ENCODE data around the gene RPS23. TPM values are rescaled to one million over a fixed set of nuclear protein-coding genes. Genes with fewer than 3 reads are reported as not detected.

RPS23 gene
- total RNA-seq, 1 experiment from 2014 or later = 5,316 TPM

DNA sequence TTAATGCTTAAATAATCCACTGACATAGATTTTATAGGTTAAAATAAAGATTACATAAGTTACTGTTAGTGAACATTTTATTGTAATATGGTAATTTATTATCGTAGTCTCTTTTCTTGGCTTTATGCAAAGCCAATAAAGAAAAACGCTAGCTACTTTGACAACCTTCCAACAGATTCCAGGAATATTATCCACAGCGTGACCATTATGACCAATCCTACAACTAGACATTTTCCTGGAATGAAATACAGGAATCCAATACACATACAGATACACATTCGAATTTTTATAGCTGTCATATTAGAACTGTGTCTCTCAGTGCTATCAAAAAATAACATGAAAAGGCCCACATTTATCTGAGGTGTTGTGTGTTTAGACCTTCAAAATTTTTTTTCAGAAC is 13.1 kb downstream of the RPS23 start:
- in situ Hi-C loops (cut with HindIII; ENCODE audit: low pct_unique_long_range_greater_than_20kb, low sequenced_read_pairs) = no loop called here
- no peak for DNase-seq (ENCODE audit: low read depth, low spot score)

GRCh38 chr5:82259172-82259800 is 18.9 kb downstream of the RPS23 start:
- in situ Hi-C loops (cut with HindIII; ENCODE audit: low pct_unique_long_range_greater_than_20kb, low sequenced_read_pairs) = no loop called here
- DNase-seq (ENCODE audit: low read depth, low spot score) = peak; percentile 56

DNA sequence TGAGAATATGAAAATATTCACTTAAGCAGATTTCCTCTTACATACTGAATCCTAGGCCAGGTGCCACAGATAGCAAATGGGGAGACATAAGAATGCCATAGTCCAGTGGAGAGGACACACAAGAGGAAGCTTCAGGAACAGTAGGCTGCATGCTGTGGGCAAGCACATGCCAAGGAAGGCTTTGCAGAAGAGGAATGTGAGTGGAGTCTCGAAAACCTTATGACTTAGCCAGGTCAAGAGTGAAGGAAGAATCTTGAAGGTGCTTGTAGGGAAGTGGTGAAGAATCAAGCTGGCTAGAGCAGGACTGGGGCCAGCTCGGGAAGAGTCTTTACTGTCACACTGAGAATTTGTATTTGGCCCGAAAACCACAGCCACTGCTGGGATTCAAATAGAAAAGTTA is 20.4 kb downstream of the RPS23 start:
- in situ Hi-C loops (cut with HindIII; ENCODE audit: low pct_unique_long_range_greater_than_20kb, low sequenced_read_pairs) = no loop called here
- no peak for DNase-seq (ENCODE audit: low read depth, low spot score)

- in situ Hi-C loops (cut with HindIII; ENCODE audit: low pct_unique_long_range_greater_than_20kb, low sequenced_read_pairs) = no loop called here
- no peak for DNase-seq (ENCODE audit: low read depth, low spot score)
Observed at GRCh38 chr5:82257247-82257646, 20.9 kb downstream of the RPS23 start.

DNA sequence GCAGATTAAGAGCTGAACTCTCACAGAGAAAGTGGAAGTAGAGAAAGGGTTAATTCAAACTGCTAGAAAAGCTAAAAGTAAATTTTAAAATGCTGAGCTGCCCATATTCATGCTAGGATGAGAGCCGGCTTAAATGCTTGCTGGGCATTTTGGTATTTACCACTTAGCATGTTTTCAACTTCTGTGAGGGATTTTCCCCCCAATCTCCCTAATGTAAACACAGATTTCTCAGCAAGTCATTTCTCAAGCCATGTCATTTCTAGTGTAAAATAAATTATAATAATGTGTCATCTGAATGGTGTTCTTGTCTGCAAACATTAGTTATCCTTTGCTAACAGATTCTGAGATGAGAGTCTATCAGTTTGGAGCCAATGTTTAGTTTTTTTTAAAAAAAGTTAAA is 22.3 kb downstream of the RPS23 start:
- in situ Hi-C loops (cut with HindIII; ENCODE audit: low pct_unique_long_range_greater_than_20kb, low sequenced_read_pairs) = no loop called here
- no peak for DNase-seq (ENCODE audit: low read depth, low spot score)

- DNase-seq (ENCODE audit: low read depth, low spot score) = no peak
- in situ Hi-C loops (cut with HindIII; ENCODE audit: low pct_unique_long_range_greater_than_20kb, low sequenced_read_pairs) = no loop called here
Observed at GRCh38 chr5:82252744-82253143, 25.4 kb downstream of the RPS23 start.

DNA sequence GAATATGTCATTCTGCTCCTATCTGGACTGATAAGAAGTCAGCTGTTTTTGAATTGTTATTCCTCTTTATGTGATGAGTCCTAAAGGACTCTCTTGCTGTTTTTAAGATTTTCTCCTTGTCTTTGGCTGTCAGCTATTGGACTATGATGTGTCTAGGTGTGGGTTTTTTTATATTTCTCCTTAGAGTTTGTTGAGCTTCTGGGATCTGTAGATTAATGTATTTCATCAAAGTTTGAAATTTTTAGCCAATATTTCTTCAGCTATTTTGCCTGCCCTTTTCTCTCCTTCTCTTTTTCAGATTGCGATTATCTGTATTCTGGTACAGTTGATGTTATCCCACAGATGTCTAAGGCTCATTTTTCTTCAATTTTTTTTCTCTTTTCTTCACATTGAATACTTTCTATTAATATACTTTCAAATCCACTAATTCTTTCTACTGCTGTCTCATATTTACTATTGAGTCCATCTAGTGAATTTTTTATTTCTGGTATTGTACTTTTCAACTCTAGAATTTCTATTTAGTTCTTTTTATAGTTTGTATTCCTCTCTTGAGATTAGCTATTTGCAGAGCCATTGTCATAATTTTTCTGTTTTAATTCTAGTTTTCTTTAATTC is 31.1 kb downstream of the RPS23 start:
- in situ Hi-C loops (cut with HindIII; ENCODE audit: low pct_unique_long_range_greater_than_20kb, low sequenced_read_pairs) = no loop called here
- DNase-seq (ENCODE audit: low read depth, low spot score) = no peak

DNA sequence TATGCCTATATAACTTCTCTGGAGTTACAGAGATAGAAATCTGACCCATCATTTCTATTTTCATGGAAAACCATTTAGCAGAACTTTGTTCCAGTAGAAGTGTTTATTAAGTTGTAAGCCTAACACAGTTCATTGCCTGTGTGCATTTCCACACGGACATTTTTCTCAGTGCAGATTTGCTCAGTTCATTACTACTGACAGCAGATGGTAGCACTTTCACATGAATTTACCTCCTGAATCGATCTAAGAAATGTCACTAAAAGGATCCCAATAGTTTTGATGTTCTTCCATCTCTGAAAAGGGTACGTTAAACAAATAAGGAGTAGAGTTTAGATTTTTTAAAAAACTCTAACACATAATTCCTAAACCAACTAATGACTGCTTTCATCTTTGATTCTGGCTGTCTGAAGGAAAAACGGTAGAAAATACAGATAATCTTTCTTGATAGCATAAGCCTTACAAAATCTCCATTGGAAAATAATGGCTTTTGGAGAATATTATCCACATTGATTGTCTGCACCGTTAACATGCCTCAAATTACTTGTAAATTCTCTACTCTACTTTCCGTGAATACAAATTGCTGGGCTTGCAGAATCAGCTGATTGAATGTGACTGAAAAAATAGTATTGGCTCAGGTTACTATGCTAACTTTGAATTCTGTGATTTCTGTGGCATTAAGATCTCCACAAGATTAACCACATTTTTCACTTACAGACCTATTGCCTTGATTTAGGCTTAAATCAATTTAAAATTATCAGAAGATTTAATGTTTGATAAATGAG is 33.1 kb downstream of the RPS23 start:
- DNase-seq (ENCODE audit: low read depth, low spot score) = peak; percentile 47
- in situ Hi-C loops (cut with HindIII; ENCODE audit: low pct_unique_long_range_greater_than_20kb, low sequenced_read_pairs) = no loop called here

DNA sequence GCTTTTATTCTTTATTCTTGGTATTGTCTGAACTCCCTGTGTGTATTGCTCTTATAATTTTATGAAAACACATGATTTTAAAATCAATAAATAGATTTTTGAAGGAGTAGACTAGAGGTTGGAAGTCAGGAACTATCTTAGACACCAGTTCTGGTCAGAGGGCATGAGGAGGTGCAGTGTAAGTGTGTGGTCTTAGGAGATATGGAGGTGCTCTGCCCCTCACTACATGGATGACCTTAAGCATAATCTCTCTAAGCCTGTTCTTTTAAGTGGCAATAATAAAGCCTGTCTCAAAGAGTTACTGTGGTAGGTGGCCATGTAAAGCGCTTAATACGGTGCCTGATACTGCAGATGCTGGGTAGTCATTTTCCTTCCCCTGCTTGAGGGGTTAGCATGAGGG is 34.0 kb downstream of the RPS23 start:
- in situ Hi-C loops (cut with HindIII; ENCODE audit: low pct_unique_long_range_greater_than_20kb, low sequenced_read_pairs) = no loop called here
- DNase-seq (ENCODE audit: low read depth, low spot score) = no peak

GRCh38 chr5:82234885-82235284 is 43.3 kb downstream of the RPS23 start:
- DNase-seq (ENCODE audit: low read depth, low spot score) = no peak
- in situ Hi-C loops (cut with HindIII; ENCODE audit: low pct_unique_long_range_greater_than_20kb, low sequenced_read_pairs) = no loop called here

DNA sequence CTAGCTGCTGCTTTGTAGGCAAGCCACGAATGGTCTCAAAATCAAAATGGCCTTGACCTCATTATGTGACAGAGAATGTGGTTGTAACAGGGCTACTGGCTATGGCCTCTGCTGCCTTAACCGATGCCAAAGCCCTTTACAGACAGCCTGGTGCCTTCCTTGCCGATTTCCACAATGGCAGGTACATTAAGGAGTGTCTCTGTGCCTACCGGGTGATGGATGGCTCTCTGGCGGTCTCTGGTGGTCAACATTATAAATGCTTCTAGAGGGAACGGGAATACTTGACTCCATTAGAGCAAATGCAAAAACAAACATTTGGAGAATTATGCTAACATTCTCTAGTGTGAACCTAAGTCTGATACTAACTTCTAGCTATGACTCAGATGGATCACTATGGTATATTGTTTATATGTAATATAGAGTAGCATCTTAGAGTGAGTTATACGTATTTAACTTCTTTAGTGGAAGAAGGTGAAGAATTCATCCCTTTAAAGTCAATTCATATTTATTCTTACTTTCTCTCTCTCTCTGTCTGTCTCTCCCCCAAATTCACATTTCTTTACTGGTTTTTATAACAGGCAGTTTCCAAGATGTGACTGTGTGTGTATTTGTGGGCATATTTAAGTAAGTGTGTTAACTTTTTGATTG is 52.5 kb downstream of the RPS23 start:
- DNase-seq (ENCODE audit: low read depth, low spot score) = peak; percentile 79
- in situ Hi-C loops (cut with HindIII; ENCODE audit: low pct_unique_long_range_greater_than_20kb, low sequenced_read_pairs) = loop anchor here (5.0 kb wide), 1 partner anchor 48 kb away; no protein-coding TSS in a partner anchor

Small RNAs within 50 kb of the gene (small RNA-seq; reads per million reads assigned to genes)
- 0 reads per million in 2 experiments for gene AC010598.1
